Aorta (tissue), 5 donors: ENCODE measurements around the gene MYO1D. TPM values are rescaled to one million over a fixed set of nuclear protein-coding genes. Genes with fewer than 3 reads are reported as not detected.

Source experiments
- ATAC-seq: fragments of 200-7000 bp; cut with Tn5 transposase; one replicate; pipeline ENCODE4 v1.9.1; 2022; ENCODE audit warnings: moderate library complexity; ENCODE audit not compliant: low FRiP score
- DNase-seq, 2 donors: peaks; one replicate each; pipeline ENCODE4 v3.0.0-alpha.2; 2020
- H3K27ac ChIP-seq, 2 donors: one replicate each; pipeline ENCODE4 v1.5.1; 2013; ENCODE audit warnings: low read length in 2 of 2, mild to moderate bottlenecking in 2 of 2, moderate library complexity in 2 of 2, control low read depth in 1 of 2, inconsistent platforms in 1 of 2, low read depth in 1 of 2
- H3K27me3 ChIP-seq, 2 donors: one replicate each; pipeline ENCODE4 v1.6.1; 2013; ENCODE audit warnings: control low read depth in 1 of 2, low read length in 1 of 2, mild to moderate bottlenecking in 1 of 2, moderate library complexity in 1 of 2; ENCODE audit not compliant: insufficient read depth in 2 of 2, control insufficient read depth in 1 of 2
- H3K36me3 ChIP-seq, 2 donors: one replicate each; pipeline ENCODE4 v1.6.1; 2013; ENCODE audit warnings: control low read depth in 1 of 2, low read length in 1 of 2, mild to moderate bottlenecking in 1 of 2; ENCODE audit not compliant: insufficient read depth in 2 of 2, control insufficient read depth in 1 of 2
- H3K4me1 ChIP-seq, 2 donors: one replicate each; pipeline ENCODE4 v1.6.1; 2013; ENCODE audit warnings: low read length in 2 of 2, control low read depth in 1 of 2, mild to moderate bottlenecking in 1 of 2, moderate library complexity in 1 of 2; ENCODE audit not compliant: insufficient read depth in 2 of 2, control insufficient read depth in 1 of 2
- H3K4me3 ChIP-seq, 2 donors: one replicate each; pipeline ENCODE4 v1.5.1; 2013; ENCODE audit warnings: low read length in 2 of 2, control low read depth in 1 of 2, mild to moderate bottlenecking in 1 of 2
- H3K9me3 ChIP-seq: one replicate; pipeline ENCODE4 v1.6.1; 2013; ENCODE audit warnings: mild to moderate bottlenecking, low read length; ENCODE audit not compliant: control insufficient read depth
- WGBS, 2 donors: extraction: QIAGEN DNeasy Blood & Tissue Kit; methylation state at CpG; one replicate each; pipeline ENCODE4 v1.1.7; 2013; 5-methylcytosine and 5-hydroxymethylcytosine counted together
- intact Hi-C, 2 donors: fragments of 100-400 bp; cut with DNase I; formaldehyde crosslinking; loops; one replicate each; pipeline versions ENCODE4 v1.14.2 to v1.15.0; 2022
- polyA plus RNA-seq, 2 donors: library from polyadenylated mRNA; stranded (reverse); fragments of 200-250 nt; gene quantifications; one replicate each; pipeline ENCODE4 v1.2.3, GENCODE V29; 2013
- total RNA-seq, 2 donors: library from RNA; stranded (reverse); fragmentation: NEBNext Ultra II Directional; extraction: Animal tissue kit (Norgen Biotek cat#: 25700); gene quantifications; one replicate each; pipeline ENCODE4 v1.2.1, GENCODE V29; 2021
- donor health status: healthy with polysubstance abuse.
- donor health status: Bipolar disorder and iron deficiency.
- donor health status: DM: no; HTN: no; CAD: no.
- donor health status: DM: no; HTN: no; CAD: no.
- donor health status: DM: yes; HTN: yes; CAD: no.

Gene MYO1D
- total and polyA plus RNA-seq, 4 donors = 62.5 to 358 (median 164) TPM

GRCh38 chr17:32763855-32764439, 113.0 kb downstream of the MYO1D start:
- ATAC-seq (no peak), DNase-seq (no peak)
- WGBS, 2 donors = 48% methylated on average over 5 of the region's 5 CpGs
- Histone ChIP-seq H3K36me3 (peaks cover 4 to 9% of the 10 kb centered on the region in 2 donors), H3K27ac (no peak overlapping the region), H3K4me3 (no peak overlapping the region), H3K27me3 (no peaks in the 10 kb centered on the region), H3K4me1 (no peaks in the 10 kb centered on the region), H3K9me3 (no peaks in the 10 kb centered on the region)
- intact Hi-C loops = no loop called here

GRCh38 chr17:32759476-32759875, 117.4 kb downstream of the MYO1D start:
- no peak for DNase-seq
- Histone ChIP-seq H3K9me3 (no peaks in the 10 kb centered on the region), H3K4me3 (no peak overlapping the region), H3K27ac (no peak overlapping the region), H3K4me1 (no peaks in the 10 kb centered on the region), H3K27me3 (no peaks in the 10 kb centered on the region), H3K36me3 (peaks cover 4% of the 10 kb centered on the region in 2 donors)
- ATAC-seq = no peak
- intact Hi-C loops = loop anchor here in 1 of 2 donors (5.0 kb wide), 1 partner anchor 277 kb away; no protein-coding TSS in a partner anchor

GRCh38 chr17:32757963-32758362, 119.0 kb downstream of the MYO1D start:
- H3K4me3 ChIP-seq = no peak overlapping the region
- H3K4me1 ChIP-seq = no peaks in the 10 kb centered on the region
- no peaks in the 10 kb centered on the region for H3K9me3 ChIP-seq
- no peak for ATAC-seq
- H3K27me3 ChIP-seq = no peaks in the 10 kb centered on the region
- no peak for DNase-seq
- WGBS, 2 donors = 76 to 80% methylated on average over 1 of the region's 1 CpG
- intact Hi-C loops = loop anchor here in 1 of 2 donors (5.0 kb wide), 1 partner anchor 276 kb away; no protein-coding TSS in a partner anchor
- H3K27ac ChIP-seq = no peak overlapping the region
- peaks cover 4% of the 10 kb centered on the region in 2 donors for H3K36me3 ChIP-seq

GRCh38 chr17:32756696-32757095, 120.2 kb downstream of the MYO1D start:
- Histone ChIP-seq H3K9me3 (no peaks in the 10 kb centered on the region), H3K36me3 (peaks cover 2 to 4% of the 10 kb centered on the region in 2 donors), H3K4me3 (no peak overlapping the region), H3K27ac (no peak overlapping the region), H3K27me3 (no peaks in the 10 kb centered on the region), H3K4me1 (no peaks in the 10 kb centered on the region)
- ATAC-seq (no peak), DNase-seq (no peak)
- intact Hi-C loops = loop anchor here in 1 of 2 donors (5.0 kb wide), 1 partner anchor 274 kb away; no protein-coding TSS in a partner anchor
- WGBS, 2 donors = 94 to 96% methylated on average over 1 of the region's 1 CpG

- Histone ChIP-seq H3K27me3 (no peaks in the 10 kb centered on the region), H3K9me3 (no peaks in the 10 kb centered on the region), H3K36me3 (peaks cover 2 to 4% of the 10 kb centered on the region in 2 donors), H3K4me1 (no peaks in the 10 kb centered on the region), H3K4me3 (no peak overlapping the region), H3K27ac (no peak overlapping the region)
- intact Hi-C loops = loop anchor here in 1 of 2 donors (5.0 kb wide), 1 partner anchor 273 kb away; no protein-coding TSS in a partner anchor
- WGBS, 2 donors = 69 to 77% methylated on average over 7 of the region's 7 CpGs
- DNase-seq (no peak), ATAC-seq (peak; percentile 52)
Observed at GRCh38 chr17:32755045-32755805, 121.7 kb downstream of the MYO1D start.

GRCh38 chr17:32752934-32753333, 124.0 kb downstream of the MYO1D start:
- Histone ChIP-seq H3K4me1 (no peaks in the 10 kb centered on the region), H3K27ac (no peak overlapping the region), H3K27me3 (no peaks in the 10 kb centered on the region), H3K36me3 (peaks cover 2 to 4% of the 10 kb centered on the region in 2 donors), H3K4me3 (no peak overlapping the region), H3K9me3 (no peaks in the 10 kb centered on the region)
- intact Hi-C loops = loop anchor here in 1 of 2 donors (5.0 kb wide), 1 partner anchor 271 kb away; no protein-coding TSS in a partner anchor
- WGBS, 2 donors = 97 to 99% methylated on average over 4 of the region's 4 CpGs
- DNase-seq (no peak), ATAC-seq (no peak)

GRCh38 chr17:32747856-32748255, 129.1 kb downstream of the MYO1D start:
- WGBS, 2 donors = 77 to 91% methylated on average over 2 of the region's 2 CpGs
- ATAC-seq = no peak
- intact Hi-C loops = no loop called here

GRCh38 chr17:32746698-32747097, 130.2 kb downstream of the MYO1D start:
- ATAC-seq = no peak
- Histone ChIP-seq H3K36me3 (peaks cover 0 to 4% of the 10 kb centered on the region in 2 donors), H3K4me1 (no peaks in the 10 kb centered on the region), H3K27ac (no peak overlapping the region), H3K9me3 (no peaks in the 10 kb centered on the region), H3K4me3 (no peak overlapping the region), H3K27me3 (no peaks in the 10 kb centered on the region)
- intact Hi-C loops = no loop called here
- DNase-seq = no peak
- WGBS, 2 donors = 95 to 97% methylated on average over 2 of the region's 2 CpGs

More at GRCh38 chr17:32747856-32748255, 129.1 kb downstream of the MYO1D start:
- Histone ChIP-seq H3K4me1 (no peaks in the 10 kb centered on the region), H3K4me3 (no peak overlapping the region), H3K9me3 (no peaks in the 10 kb centered on the region), H3K36me3 (peaks cover 0 to 4% of the 10 kb centered on the region in 2 donors), H3K27me3 (no peaks in the 10 kb centered on the region), H3K27ac (no peak overlapping the region)
- DNase-seq = no peak
